ENCODE data around the gene BLOC1S1. TPM values are rescaled to one million over a fixed set of nuclear protein-coding genes. Genes with fewer than 3 reads are reported as not detected.
"Not testable (repeated sequence)": the region's sequence is repeated elsewhere in the genome, so short reads cannot be mapped to it uniquely, and the experiment has no call there.

The BLOC1S1 gene
- total RNA-seq, 3 donors from 2014 or later, result 141 to 238 (median 162) TPM

GRCh38 chr12:55748230-55748993 is 32.6 kb downstream of the BLOC1S1 start:
- no peak overlapping the region for H3K4me3 ChIP-seq
- intact Hi-C loops (cut with DNase I; ENCODE audit: low total_unique reads), result no loop called here
- TF ChIP-seq POLR2AphosphoS5 (IDR thresholded peaks at IDR 0.05) (no peak), POLR2A (IDR thresholded peaks at IDR 0.05) (no peak), CTCF (IDR thresholded peaks at IDR 0.05) (no peak)

GRCh38 chr12:55755246-55755645 is 39.4 kb downstream of the BLOC1S1 start:
- Histone ChIP-seq H3K4me1 (no peaks in the 10 kb centered on the region), H3K36me3 (peaks cover 3% of the 10 kb centered on the region), H3K4me3 (no peak overlapping the region), H3K27me3 (no peaks in the 10 kb centered on the region), H3K27ac (no peak overlapping the region), H3K9me3 (no peaks in the 10 kb centered on the region)
- intact Hi-C loops (cut with DNase I; ENCODE audit: low total_unique reads), result no loop called here
- TF ChIP-seq POLR2AphosphoS5 (IDR thresholded peaks at IDR 0.05) (no peak), CTCF (IDR thresholded peaks at IDR 0.05) (no peak), POLR2A (IDR thresholded peaks at IDR 0.05) (no peak)
- DNase-seq (ENCODE audit: low spot score in 2 of 2), result no peak

More at GRCh38 chr12:55748230-55748993, 32.6 kb downstream of the BLOC1S1 start:
- DNase-seq (ENCODE audit: low spot score in 2 of 2), result no peak
- Histone ChIP-seq H3K9me3 (no peaks in the 10 kb centered on the region), H3K4me1 (peaks cover 0 to 4% of the 10 kb centered on the region in 2 donors), H3K36me3 (peaks cover 3% of the 10 kb centered on the region), H3K27me3 (no peaks in the 10 kb centered on the region), H3K27ac (no peak overlapping the region)

- no peak for DNase-seq (ENCODE audit: low spot score in 2 of 2)
- Histone ChIP-seq H3K27me3 (no peaks in the 10 kb centered on the region), H3K4me1 (no peaks in the 10 kb centered on the region), H3K9me3 (no peaks in the 10 kb centered on the region), H3K4me3 (no peak overlapping the region), H3K36me3 (peaks cover 3% of the 10 kb centered on the region), H3K27ac (no peak overlapping the region)
- no peak for TF ChIP-seq CTCF (IDR thresholded peaks at IDR 0.05)
- no peak for TF ChIP-seq POLR2A (IDR thresholded peaks at IDR 0.05)
- no peak for TF ChIP-seq POLR2AphosphoS5 (IDR thresholded peaks at IDR 0.05)
- intact Hi-C loops (cut with DNase I; ENCODE audit: low total_unique reads), result no loop called here
Observed at GRCh38 chr12:55757701-55758100, 41.9 kb downstream of the BLOC1S1 start.

- H3K4me1 ChIP-seq; H3K9me3 ChIP-seq; intact Hi-C loops (cut with DNase I; ENCODE audit: low total_unique reads); H3K27me3 ChIP-seq; DNase-seq (ENCODE audit: low spot score in 2 of 2); H3K36me3 ChIP-seq; H3K4me3 ChIP-seq; H3K27ac ChIP-seq: not testable (repeated sequence)
Observed at GRCh38 chr12:55758575-55758974, 42.7 kb downstream of the BLOC1S1 start.

DNA sequence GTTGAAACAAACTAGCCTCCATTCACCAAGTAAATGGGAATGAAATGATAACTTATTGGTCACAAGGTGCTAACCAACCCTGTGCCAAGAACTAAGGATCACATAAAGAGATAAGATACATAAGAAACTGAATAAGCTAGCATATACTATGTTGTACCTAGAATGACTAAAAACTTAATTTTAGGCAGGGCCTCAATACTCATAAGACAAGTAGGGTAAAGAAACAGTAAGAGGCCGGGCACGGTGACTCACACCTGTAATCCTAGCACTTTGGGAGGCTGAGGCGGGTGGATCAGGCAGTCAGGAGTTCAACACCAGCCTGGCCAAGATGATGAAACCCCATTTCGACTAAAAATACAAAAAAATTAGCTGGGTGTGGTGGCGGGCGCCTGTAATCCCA is 44.8 kb downstream of the BLOC1S1 start:
- intact Hi-C loops (cut with DNase I; ENCODE audit: low total_unique reads), result no loop called here
- TF ChIP-seq POLR2A (IDR thresholded peaks at IDR 0.05), result no peak
- no peak for TF ChIP-seq CTCF (IDR thresholded peaks at IDR 0.05)
- no peak for TF ChIP-seq POLR2AphosphoS5 (IDR thresholded peaks at IDR 0.05)
- DNase-seq (ENCODE audit: low spot score in 2 of 2), result no peak
- H3K27me3 ChIP-seq, result no peaks in the 10 kb centered on the region
- H3K4me3 ChIP-seq, result no peak overlapping the region
- H3K27ac ChIP-seq, result no peak overlapping the region
- no peaks in the 10 kb centered on the region for H3K9me3 ChIP-seq
- H3K36me3 ChIP-seq, result no peaks in the 10 kb centered on the region
- H3K4me1 ChIP-seq, result no peaks in the 10 kb centered on the region

Data from breast epithelium (tissue), 4 donors.